ENCODE measurements around the gene PTPRN2. TPM values are rescaled to one million over a fixed set of nuclear protein-coding genes. Genes with fewer than 3 reads are reported as not detected.
"Not testable (repeated sequence)": the region's sequence is repeated elsewhere in the genome, so short reads cannot be mapped to it uniquely, and the experiment has no call there.

PTPRN2 gene
- total RNA-seq, 1 experiment from 2014 or later, result 0.16 TPM

DNA sequence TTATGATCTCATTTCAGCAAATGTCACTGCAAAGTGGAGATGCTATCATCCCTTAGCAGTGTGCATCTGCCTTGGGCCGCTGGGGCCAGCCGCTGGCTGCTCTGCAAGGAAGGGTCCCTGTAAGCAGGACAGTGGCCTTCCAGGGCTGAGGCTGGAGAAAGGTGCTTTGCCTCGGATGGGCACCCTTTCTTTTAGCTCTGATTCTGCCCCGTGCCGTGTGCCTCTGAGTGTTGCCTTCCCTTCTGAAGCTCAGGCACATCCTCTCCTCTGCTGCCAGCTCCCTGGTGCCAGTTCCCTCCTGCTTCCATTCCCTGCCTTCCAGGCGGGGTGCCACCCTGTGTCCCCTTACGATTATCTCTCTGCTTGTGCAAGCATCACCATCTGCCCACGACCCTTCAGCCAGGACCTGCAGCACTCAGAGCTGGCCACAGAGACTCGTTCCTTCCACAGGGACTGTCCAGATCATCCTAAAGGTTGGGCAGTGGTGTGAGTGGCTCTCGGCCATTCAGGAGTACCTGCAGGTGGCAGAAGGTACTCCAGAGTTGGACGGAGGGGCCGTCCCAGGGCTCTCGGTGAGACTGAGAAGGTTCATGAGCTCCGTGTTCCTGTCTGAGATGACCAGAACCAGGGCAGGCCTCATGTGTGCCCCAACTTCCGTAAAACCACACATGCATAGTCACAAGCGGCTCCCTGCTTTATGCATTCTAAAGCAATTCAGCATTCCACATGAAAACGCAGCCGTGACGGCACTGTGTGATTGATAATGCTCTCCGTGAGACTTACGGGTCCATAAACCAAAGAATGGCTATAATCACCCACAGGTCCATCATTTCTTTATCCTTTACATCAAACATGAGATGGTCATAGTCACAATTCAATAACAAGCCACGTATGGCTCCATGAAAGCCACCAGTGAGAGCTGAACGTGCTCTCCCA lies 879.4 kb downstream of the PTPRN2 start:
- in situ Hi-C loops (cut with HindIII; ENCODE audit: low pct_unique_long_range_greater_than_20kb, low sequenced_read_pairs), result no loop called here
- no peak for DNase-seq (ENCODE audit: low read depth, low spot score)

DNA sequence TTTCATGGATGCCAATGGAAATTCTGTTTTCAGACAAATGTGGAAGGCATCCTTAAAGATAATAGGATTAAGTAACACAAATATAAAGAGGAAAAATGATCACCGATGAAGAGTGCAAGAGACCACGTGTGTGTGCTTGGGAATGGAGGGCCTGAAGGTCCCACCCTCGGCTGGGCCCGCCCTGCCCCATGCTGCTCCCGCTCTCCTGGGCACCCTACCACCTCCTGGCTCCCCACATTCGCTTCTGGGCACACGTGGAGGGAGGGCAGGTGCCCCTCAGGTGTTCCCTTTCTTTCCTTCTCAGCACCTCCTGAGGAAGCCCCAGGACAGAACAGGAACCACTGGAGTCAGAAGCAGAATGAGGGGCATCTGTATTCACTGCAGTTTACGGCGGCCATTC lies 883.3 kb downstream of the PTPRN2 start:
- in situ Hi-C loops (cut with HindIII; ENCODE audit: low pct_unique_long_range_greater_than_20kb, low sequenced_read_pairs), result no loop called here
- DNase-seq (ENCODE audit: low read depth, low spot score), result no peak

DNA sequence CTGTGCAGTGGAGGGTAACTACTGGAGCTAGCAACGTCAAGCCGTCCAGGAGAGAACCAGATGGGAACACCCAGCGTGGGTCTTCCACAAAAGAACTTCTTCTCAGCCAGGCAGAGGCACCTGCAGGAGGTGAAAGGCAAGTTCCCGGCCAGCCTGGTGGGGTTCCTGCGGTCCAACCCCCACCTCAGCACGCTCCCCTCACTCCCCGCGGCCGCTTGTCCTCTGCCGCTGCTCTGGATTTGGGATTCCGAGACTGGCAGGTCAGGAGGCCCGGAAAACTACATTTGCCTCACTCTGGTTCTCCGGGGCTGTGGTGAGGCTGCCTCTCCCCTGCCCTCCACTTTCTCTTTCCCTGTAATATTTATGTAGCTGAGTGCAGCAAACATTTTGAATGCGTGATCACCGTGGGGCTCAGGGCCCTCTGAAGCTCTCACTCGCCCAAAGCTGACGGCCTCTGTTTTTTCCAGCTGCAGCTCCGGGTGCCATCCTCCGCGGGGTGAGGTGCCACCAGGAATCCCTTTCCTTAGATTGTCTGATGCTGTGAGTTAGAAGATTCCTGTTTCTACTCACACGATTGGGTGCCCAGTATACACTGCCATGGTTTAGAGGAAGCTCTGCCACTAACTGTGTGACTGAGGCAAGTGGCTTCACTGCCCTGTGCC lies 884.0 kb downstream of the PTPRN2 start:
- no peak for DNase-seq (ENCODE audit: low read depth, low spot score)
- in situ Hi-C loops (cut with HindIII; ENCODE audit: low pct_unique_long_range_greater_than_20kb, low sequenced_read_pairs), result no loop called here

DNA sequence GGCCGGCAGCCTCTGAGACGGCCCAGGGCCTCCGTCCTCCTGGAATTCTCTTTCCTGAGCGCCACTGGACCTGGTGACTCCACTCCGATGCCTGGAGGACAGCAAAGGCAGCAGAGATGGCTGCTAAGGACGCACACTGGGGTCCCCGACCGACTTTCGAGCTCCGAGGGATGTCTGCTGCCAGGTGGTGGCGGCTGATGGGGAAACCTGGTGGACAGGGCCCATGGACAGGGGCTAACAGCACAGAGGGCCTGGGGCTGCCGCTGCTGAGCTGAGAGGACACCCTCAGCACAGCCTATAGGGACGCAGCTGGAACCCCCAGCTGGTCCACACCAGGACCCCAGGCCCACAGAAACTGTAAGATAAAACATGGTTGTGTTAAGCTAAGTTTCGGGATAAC lies 884.5 kb downstream of the PTPRN2 start:
- no peak for DNase-seq (ENCODE audit: low read depth, low spot score)

DNA sequence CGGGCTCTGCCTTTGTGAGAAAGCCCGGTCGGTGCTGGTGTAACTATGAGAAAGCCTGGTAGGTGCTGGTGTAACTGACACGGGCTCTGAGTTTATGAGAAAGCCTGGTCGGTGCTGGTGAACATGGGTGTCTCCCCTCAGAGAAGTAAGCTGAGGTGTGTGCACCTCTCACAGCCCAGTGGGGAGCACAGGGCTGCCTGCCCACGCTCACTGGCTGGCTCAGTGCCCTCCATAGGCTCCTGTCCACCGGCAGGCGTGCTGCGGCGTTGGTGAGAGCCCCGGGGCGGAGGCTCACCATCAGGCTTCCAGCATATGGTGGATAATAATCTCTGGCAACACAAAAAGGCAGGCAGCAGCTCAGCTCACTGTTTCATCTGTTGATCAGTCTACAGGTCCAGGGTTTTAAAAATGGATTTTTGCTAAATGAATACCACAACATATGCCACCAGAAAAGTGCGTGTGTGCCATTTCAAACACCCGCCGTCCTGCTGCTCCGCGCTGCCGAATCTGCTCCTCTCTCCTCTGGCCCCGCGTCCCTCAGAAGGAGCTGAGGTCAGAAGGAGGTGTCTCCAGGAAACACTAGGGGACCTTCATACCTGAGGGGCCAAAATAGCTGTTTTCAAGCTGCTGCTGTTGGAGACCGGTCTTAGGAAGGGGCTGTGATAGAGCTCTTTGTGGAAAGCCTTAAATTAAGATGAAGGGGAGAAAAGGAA lies 885.2 kb downstream of the PTPRN2 start:
- in situ Hi-C loops (cut with HindIII; ENCODE audit: low pct_unique_long_range_greater_than_20kb, low sequenced_read_pairs), result no loop called here
- no peak for DNase-seq (ENCODE audit: low read depth, low spot score)

More for the DNA sequence above, 884.5 kb downstream of the PTPRN2 start:
- in situ Hi-C loops (cut with HindIII; ENCODE audit: low pct_unique_long_range_greater_than_20kb, low sequenced_read_pairs), result no loop called here

DNA sequence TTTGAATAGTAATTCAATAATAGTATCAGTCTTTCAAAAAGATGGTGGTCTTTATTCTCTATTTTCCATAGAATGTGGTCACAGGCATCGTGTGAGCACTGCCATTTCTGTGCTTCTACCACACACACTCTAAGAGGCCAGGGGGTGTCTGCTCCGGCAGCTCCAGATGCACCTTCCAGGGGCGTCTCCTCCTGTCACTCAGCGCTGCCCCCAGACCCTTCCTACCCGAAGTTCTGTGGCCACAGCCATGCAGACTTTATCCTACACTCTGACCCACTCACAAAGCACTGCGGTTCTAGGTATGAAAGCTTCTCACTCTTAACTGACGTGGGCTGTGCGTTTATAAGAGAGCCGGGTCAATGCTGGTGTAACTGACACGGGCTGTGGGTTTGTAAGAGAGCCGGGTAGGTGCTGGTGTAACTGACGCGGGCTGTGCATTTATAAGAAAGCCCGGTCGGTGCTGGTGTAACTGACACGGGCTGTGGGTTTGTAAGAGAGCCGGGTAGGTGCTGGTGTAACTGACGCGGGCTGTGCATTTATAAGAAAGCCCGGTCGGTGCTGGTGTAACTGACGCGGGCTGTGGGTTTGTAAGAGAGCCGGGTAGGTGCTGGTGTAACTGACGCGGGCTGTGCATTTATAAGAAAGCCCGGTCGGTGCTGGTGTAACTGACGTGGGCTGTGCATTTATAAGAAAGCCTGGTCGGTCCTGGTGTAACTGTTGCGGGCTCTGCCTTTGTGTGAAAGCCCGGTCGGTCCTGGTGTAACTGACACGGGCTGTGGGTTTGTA lies 886.0 kb downstream of the PTPRN2 start:
- DNase-seq (ENCODE audit: low read depth, low spot score); in situ Hi-C loops (cut with HindIII; ENCODE audit: low pct_unique_long_range_greater_than_20kb, low sequenced_read_pairs): not testable (repeated sequence)

DNA sequence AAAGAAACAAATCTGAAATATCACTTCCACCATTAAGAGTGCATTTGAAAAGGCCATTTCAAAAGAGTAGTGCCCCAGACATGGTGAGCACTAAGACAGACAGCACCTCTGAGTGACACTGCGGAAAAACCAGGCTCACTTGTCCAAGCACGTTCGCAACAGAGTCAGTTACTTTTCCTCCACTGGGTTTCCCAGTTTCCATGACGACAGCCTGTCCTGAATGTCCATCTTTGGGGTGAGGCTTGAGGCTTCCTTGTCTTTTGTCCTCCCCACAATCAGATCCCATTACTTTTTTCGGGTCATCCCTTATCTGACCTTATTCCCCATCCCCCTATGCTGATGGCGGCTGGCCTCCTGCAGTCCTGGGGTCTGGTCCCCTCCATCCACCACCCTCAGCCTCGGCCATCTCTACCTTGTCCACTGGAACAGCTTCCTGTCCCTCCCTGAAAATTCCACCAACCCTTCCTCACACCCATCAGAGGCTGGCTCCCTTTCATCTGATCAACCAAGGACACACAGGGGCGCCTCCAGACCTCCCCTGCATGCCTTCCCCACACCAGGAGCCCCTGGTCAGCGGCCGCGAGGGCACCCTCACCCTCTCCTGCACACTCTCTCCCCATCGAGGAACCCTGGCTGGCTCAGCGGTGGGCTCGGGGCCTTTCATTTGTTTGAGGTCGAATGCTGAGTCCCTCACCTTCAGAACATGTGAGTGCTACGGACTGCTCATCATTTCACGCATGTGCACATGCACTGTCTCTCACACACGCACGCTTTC lies 887.2 kb downstream of the PTPRN2 start:
- in situ Hi-C loops (cut with HindIII; ENCODE audit: low pct_unique_long_range_greater_than_20kb, low sequenced_read_pairs), result no loop called here
- no peak for DNase-seq (ENCODE audit: low read depth, low spot score)

DNA sequence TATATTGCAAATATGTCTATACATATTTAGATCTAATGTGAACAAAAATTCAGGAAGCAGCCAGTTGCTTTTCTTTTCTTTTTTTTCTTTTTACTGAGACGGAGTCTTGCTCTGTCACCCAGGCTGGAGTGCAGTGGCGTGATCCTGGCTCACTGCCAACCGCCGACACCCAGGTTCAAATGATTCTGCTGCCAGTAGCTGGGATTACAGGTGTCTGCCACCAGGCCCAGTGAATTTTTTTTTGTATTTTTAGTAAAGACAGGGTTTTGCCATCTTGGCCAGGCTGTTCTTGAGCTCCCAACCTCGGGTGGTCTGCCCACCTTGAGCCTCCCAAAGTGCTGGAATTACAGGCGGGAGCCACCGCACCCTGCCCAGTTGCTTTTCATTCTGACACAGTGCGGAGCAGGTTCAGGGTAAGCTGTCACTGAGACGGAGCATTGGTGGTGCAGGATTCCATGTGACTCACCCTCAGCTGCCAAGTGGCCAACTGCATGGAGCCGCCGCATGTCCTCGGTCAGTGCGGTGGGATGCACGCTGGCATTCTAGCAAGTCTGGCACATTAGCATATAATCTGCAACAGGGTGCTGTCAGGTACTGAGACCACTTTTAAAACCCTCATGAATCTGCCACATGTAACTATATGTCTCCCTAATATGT lies 888.1 kb downstream of the PTPRN2 start:
- DNase-seq (ENCODE audit: low read depth, low spot score), result no peak
- in situ Hi-C loops (cut with HindIII; ENCODE audit: low pct_unique_long_range_greater_than_20kb, low sequenced_read_pairs), result no loop called here

DNA sequence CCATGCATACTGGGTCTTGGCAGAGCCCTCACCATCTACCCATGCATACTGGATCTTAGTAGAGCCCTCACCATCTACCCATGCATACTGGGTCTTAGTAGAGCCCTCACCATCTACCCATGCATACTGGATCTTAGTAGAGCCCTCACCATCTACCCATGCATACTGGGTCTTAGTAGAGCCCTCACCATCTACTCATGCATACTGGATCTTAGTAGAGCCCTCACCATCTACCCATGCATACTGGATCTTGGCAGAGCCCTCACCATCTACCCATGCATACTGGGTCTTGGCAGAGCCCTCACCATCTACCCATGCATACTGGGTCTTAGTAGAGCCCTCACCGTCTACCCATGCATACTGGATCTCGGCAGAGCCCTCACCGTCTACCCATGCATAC lies 890.3 kb downstream of the PTPRN2 start:
- in situ Hi-C loops (cut with HindIII; ENCODE audit: low pct_unique_long_range_greater_than_20kb, low sequenced_read_pairs); DNase-seq (ENCODE audit: low read depth, low spot score): not testable (repeated sequence)

DNA sequence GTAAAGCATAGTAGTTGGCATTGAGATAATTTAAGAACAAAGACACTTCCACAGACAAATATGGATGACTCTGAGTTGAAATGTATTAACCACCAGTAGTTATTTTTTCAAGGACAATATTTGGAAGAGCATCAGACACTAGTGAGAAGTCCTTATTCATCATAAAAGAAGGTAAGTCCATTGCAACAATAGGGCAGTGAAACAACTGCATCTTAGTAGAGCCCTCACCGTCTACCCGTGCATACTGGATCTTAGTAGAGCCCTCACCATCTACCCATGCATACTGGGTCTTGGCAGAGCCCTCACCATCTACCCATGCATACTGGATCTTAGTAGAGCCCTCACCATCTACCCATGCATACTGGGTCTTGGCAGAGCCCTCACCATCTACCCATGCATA lies 892.0 kb downstream of the PTPRN2 start:
- DNase-seq (ENCODE audit: low read depth, low spot score); in situ Hi-C loops (cut with HindIII; ENCODE audit: low pct_unique_long_range_greater_than_20kb, low sequenced_read_pairs): not testable (repeated sequence)

DNA sequence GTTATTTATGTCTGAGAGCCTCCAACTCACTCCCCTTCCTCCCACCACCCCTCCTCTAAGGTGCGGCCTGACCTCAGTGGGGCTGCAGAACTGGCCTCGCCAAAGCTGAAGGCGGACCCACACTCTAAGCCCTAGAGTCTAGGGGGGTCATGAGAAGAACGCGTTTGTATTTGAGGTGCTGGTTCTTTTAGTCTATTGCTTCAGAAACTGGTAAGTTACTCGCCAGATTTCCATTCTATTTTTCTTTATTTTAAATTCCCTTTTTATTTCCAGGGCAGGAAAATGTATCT lies 893.3 kb downstream of the PTPRN2 start:
- DNase-seq (ENCODE audit: low read depth, low spot score), result no peak
- in situ Hi-C loops (cut with HindIII; ENCODE audit: low pct_unique_long_range_greater_than_20kb, low sequenced_read_pairs), result no loop called here

DNA sequence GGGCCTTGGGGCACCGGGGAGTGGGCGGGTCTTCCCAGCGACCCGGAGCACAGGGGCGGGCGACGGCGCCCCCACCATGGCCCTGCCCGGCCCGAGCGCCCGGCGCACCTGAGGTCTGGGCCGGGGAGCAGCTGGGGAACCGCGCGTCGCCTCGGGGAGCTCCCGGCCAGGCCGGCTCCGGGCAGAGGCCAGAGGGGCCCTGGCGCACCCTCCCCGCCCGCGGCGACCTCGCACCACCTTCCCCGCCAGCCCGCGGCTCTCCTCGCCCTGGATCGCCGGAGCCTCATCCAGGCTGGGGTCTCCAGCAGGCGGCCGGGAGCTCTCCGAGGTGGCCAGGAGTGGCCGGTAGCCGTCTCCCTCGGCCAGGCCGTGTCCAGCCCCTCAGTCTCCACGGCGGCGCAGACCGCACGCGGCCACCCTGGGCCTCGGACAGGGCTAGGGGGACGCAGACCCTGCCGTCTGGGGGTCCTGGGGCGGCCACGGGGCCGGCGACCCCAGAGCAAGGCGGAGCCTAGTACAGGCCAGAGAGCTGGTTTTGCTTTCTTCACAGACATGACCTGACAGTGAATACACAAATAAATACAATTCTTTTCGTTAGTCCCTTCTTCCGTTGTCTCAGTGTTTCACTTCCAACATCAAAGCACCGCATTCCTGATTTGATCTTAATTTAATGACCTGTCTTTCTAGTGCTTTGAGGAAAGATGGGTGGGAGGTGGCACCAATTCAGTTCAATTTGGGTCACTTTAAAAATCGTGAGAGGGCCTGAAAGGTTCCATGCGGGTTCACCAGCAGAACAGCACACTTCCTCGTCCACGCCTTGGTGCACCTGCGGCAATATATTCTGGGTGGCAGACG lies 893.9 kb downstream of the PTPRN2 start:
- in situ Hi-C loops (cut with HindIII; ENCODE audit: low pct_unique_long_range_greater_than_20kb, low sequenced_read_pairs), result no loop called here
- no peak for DNase-seq (ENCODE audit: low read depth, low spot score)

DNA sequence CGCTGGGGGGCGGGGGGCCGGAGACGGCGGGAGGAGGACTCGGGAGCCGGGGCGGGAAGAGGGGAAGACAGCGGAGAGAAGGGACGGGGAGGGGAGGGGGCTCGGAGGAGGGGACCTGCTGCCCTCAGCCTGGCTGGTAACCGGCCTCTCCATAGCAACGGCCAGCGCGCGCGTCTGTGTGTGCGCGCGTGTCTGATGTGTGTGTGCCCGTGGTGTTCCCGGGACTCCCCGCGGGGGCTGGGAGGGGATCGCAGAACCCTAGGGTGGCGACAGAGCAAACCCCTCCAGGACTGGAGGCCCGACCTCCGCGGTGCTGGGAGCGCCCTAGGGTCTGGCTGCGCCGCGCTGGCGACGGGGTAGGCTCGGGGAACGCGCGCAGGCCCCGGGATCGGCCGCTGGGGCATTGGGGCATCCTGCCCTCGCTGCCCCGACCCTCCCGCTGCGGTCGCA lies 894.5 kb downstream of the PTPRN2 start:
- DNase-seq (ENCODE audit: low read depth, low spot score), result no peak
- in situ Hi-C loops (cut with HindIII; ENCODE audit: low pct_unique_long_range_greater_than_20kb, low sequenced_read_pairs), result no loop called here

DNA sequence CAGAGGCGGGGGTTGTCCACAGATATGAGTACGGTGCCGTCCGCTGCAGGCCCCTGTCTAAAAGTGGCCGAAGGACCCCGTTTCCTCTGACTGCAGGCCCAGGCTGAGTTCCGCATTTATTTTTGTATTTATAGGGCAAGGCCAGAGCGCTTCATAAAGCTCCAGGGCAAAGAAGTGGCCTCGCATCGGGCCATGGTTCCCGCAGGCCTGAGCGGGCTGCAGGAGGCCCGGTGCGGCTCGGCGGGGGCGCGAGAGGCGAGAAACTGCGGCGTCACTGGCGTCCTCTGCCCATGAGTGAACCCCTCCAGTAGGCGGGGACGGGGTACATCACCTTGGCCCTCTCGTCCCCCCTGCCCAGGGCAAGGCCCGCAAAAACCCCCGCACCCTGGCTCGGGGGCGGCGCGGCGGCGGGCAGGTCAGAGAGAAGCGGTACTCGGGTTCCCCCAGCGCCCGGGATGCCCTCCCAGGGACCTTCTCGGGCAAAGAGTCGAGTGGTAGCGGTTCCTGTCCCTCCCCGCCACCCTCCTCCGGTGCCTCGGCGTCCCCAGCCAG lies 895.1 kb downstream of the PTPRN2 start:
- in situ Hi-C loops (cut with HindIII; ENCODE audit: low pct_unique_long_range_greater_than_20kb, low sequenced_read_pairs), result no loop called here

DNA sequence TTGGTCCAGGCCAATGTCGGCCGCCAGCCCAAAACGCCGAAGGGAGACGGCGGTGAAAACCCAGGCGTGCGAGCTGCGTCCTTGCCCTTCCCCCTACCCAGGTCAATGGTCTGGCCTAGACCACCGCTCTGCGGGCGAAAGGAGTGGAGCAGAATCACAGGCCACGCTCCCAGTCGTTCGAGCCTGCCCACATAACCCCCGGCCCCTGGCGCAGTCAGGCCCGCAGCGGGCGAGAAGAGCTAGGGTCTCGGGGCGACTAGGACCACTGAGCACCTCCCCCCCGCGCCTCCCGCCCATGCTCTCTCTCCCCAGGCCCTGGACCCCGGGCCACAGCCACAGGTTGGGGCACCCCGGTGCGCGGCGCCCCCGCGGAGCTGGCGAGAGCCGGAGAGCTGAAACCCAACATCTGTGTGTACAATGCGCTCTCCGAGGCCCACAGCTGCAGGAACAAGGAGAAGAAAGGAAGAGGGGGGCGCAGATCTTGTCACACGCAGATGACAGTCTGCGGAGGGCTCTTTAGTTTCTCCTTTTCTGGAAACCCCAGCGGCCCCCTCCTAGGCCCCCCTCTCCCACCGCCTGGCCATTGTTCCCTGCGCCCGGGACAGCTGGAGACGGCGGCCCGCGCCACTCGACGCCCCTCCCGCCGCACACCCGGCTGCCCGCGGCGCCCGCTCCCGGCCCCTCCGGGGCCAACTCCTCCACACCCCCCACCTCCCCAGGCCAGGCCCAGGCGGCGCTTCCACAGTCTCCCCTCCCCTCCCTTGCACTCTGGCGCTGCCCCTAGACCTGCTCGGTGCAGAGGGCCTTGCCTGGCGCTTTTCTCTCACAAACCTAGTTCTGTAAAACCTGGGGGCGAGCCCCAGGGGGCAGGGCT lies 895.8 kb downstream of the PTPRN2 start:
- DNase-seq (ENCODE audit: low read depth, low spot score), result no peak
- in situ Hi-C loops (cut with HindIII; ENCODE audit: low pct_unique_long_range_greater_than_20kb, low sequenced_read_pairs), result no loop called here

More for the DNA sequence above, 895.1 kb downstream of the PTPRN2 start:
- no peak for DNase-seq (ENCODE audit: low read depth, low spot score)

Data from SK-MEL-5 (cell line).